Parathyroid adenoma (tissue), 2 donors: ENCODE data around the gene CHST15.
"Not testable (repeated sequence)": the region's sequence is repeated elsewhere in the genome, so short reads cannot be mapped to it uniquely, and the experiment has no call there.

Experiments used
- H2AFZ ChIP-seq: fragments of 300-600 bp; sonication (generic); one replicate; pipeline ENCODE4 v1.7.0; 2017; ENCODE audit warnings: antibody characterized with exemption, mild to moderate bottlenecking
- H3K27ac ChIP-seq: fragments of 300-600 bp; sonication (generic); one replicate; pipeline ENCODE4 v1.7.0; 2017
- H3K27me3 ChIP-seq: fragments of 300-600 bp; sonication (generic); one replicate; pipeline ENCODE4 v1.7.0; 2017; ENCODE audit warnings: low read length; ENCODE audit not compliant: control insufficient read depth, insufficient read depth
- H3K36me3 ChIP-seq: fragments of 300-600 bp; sonication (generic); one replicate; pipeline ENCODE4 v1.7.0; 2017; ENCODE audit warnings: low read length; ENCODE audit not compliant: control insufficient read depth, insufficient read depth
- H3K4me1 ChIP-seq: fragments of 300-600 bp; sonication (generic); one replicate; pipeline ENCODE4 v1.7.0; 2017; ENCODE audit warnings: control low read depth
- H3K4me2 ChIP-seq: fragments of 300-600 bp; sonication (generic); one replicate; pipeline ENCODE4 v1.7.0; 2017; ENCODE audit warnings: low read length
- H3K4me3 ChIP-seq: fragments of 300-600 bp; sonication (generic); one replicate; pipeline ENCODE4 v1.7.0; 2017; ENCODE audit warnings: low read depth, low read length
- H3K79me2 ChIP-seq: fragments of 300-600 bp; sonication (generic); one replicate; pipeline ENCODE4 v1.7.0; 2017; ENCODE audit warnings: control low read depth
- H3K9ac ChIP-seq: fragments of 300-600 bp; sonication (generic); one replicate; pipeline ENCODE4 v1.7.0; 2017; ENCODE audit warnings: mild to moderate bottlenecking
- H3K9me3 ChIP-seq: fragments of 300-600 bp; sonication (generic); one replicate; pipeline ENCODE4 v1.7.0; 2017; ENCODE audit warnings: low read length; ENCODE audit not compliant: control insufficient read depth
- CTCF ChIP-seq: fragments of 300-600 bp; sonication (generic); IDR thresholded peaks from one replicate; pipeline ENCODE4 v1.7.0; 2017; ENCODE audit warnings: antibody characterized with exemption, mild to moderate bottlenecking
- donor health status: primary hyperparathyroidism.

CHST15 gene

GRCh38 chr10:124106241-124106879 is 13.0 kb upstream of the CHST15 start:
- Histone ChIP-seq H3K4me1 (no peaks in the 10 kb centered on the region), H3K27me3 (no peaks in the 10 kb centered on the region), H3K27ac (no peak overlapping the region), H2AFZ (no peak overlapping the region), H3K9me3 (no peaks in the 10 kb centered on the region), H3K79me2 (no peaks in the 10 kb centered on the region), H3K36me3 (no peaks in the 10 kb centered on the region), H3K4me3 (no peak overlapping the region), H3K9ac (no peak overlapping the region), H3K4me2 (no peak overlapping the region)
- no peak for TF ChIP-seq CTCF

DNA sequence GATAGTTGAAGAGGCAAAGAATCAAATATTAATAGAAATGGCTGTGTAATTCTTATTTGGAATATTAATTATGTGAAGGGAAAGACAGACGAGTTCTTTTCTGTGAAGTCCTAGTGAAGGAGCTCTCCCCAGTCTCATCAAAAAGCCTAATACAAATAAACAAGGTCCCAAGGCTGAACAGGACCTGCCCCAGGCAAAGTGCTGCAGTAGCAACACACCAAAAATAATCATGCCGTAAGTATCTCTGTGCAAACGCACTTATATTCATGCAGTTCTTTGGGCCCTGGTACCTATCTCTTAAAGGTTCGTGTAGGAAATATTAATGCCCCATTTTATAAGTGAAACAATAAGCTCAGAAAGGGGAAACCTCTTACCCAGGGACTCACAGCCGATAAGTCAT is 12.2 kb upstream of the CHST15 start:
- H3K9me3 ChIP-seq: no peaks in the 10 kb centered on the region
- no peak overlapping the region for H3K27ac ChIP-seq
- H2AFZ ChIP-seq: no peak overlapping the region
- H3K79me2 ChIP-seq: no peaks in the 10 kb centered on the region
- H3K27me3 ChIP-seq: no peaks in the 10 kb centered on the region
- H3K4me3 ChIP-seq: no peak overlapping the region
- no peak overlapping the region for H3K4me2 ChIP-seq
- TF ChIP-seq CTCF: no peak
- H3K4me1 ChIP-seq: no peaks in the 10 kb centered on the region
- H3K9ac ChIP-seq: no peak overlapping the region
- no peaks in the 10 kb centered on the region for H3K36me3 ChIP-seq

DNA sequence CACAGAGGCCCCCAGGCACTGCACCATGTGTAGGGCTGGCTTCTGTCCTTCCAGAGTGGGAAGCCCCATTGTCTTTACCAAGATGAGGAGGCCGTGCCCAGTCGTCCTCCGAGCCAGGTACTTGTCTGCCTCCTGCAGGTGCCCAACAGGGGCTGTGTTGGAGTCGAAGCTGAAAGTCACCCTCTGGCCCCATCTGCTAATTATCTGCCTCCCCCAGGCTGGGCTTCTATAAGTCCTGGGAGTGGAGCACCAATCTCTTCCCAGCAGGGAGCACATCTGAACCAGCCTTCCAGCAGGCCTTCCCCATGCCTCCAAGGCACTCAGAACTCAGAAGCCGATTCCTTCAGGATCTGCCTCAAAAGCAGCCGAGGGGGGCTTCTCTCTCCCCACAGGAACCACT is 11.6 kb upstream of the CHST15 start:
- Histone ChIP-seq H3K4me1 (no peaks in the 10 kb centered on the region), H2AFZ (no peak overlapping the region), H3K4me2 (no peak overlapping the region), H3K4me3 (no peak overlapping the region), H3K9ac (no peak overlapping the region), H3K79me2 (no peaks in the 10 kb centered on the region), H3K27ac (no peak overlapping the region), H3K36me3 (no peaks in the 10 kb centered on the region), H3K9me3 (no peaks in the 10 kb centered on the region), H3K27me3 (no peaks in the 10 kb centered on the region)
- TF ChIP-seq CTCF: no peak

DNA sequence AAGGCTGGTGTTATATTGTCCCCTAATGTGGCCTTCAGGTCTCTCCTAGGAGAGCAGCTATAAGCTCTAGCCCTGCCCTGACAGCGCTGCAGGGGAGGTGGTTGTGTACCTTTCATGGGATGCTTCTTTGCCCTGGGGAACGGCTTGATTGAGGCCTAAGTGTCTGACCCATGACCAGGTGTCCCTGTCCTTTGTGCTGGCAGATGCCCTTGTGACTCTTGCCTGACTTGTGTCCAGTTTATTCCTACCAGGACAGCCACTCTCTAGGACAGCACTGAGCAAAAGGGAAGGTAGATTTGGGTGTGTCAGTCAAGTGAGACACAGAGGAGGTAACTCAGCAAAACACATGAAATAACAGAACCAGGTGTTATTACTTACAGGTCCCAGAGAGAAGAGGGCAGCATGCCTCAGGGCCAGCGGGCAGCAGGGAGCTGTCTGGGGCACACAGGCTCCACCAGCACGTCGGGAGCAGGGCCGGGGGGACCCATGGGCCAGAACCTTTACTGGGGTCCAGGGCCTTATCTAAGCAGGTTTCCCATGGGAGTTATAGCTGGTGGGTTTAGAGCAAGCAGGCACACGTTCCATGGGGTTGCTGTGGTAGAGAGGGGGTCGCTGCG is 10.7 kb upstream of the CHST15 start:
- no peaks in the 10 kb centered on the region for H3K9me3 ChIP-seq
- H3K27ac ChIP-seq: no peak overlapping the region
- no peak overlapping the region for H2AFZ ChIP-seq
- no peaks in the 10 kb centered on the region for H3K27me3 ChIP-seq
- H3K4me2 ChIP-seq: no peak overlapping the region
- H3K4me1 ChIP-seq: no peaks in the 10 kb centered on the region
- no peak overlapping the region for H3K4me3 ChIP-seq
- no peak overlapping the region for H3K9ac ChIP-seq
- TF ChIP-seq CTCF: no peak
- no peaks in the 10 kb centered on the region for H3K79me2 ChIP-seq
- H3K36me3 ChIP-seq: no peaks in the 10 kb centered on the region

DNA sequence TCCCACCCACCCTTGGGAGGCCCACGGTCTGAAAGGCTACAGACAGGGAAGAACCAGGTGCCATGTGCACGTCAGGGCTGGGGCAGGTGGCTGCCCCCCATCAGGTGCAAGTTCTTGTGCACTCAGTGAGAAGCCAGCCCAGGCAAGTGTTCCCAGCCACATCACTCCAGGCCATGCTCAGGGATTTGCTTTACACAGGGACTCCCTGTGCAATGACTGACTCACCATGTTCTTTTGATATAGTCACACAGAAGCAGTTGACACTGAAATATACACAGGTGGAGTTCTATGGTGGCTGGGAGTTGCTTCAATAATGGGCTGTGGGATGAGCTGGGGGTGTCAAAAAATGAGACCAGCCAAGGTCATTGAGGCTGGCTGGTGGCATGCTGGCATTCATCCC is 8.0 kb upstream of the CHST15 start:
- Histone ChIP-seq H3K9ac (no peak overlapping the region), H3K27ac (no peak overlapping the region), H3K9me3 (no peaks in the 10 kb centered on the region), H3K4me2 (no peak overlapping the region), H3K79me2 (no peaks in the 10 kb centered on the region), H3K4me3 (no peak overlapping the region), H3K4me1 (no peaks in the 10 kb centered on the region), H2AFZ (no peak overlapping the region), H3K36me3 (no peaks in the 10 kb centered on the region), H3K27me3 (peaks cover 4% of the 10 kb centered on the region)
- TF ChIP-seq CTCF: no peak

- H2AFZ ChIP-seq, H3K27ac ChIP-seq, H3K27me3 ChIP-seq, H3K4me2 ChIP-seq, H3K9me3 ChIP-seq, H3K4me3 ChIP-seq, H3K79me2 ChIP-seq, H3K9ac ChIP-seq, H3K4me1 ChIP-seq, H3K36me3 ChIP-seq: not testable (repeated sequence)
These were observed 7.3 kb upstream of the CHST15 start for GRCh38 chr10:124100651-124101050.
